ENCODE measurements around the gene GSK3B.

Gene GSK3B

GRCh38 chr3:120095979-120096426 is 1.8 kb upstream of the GSK3B start:
- DNase-seq (ENCODE audit: low read depth), result no peak

GRCh38 chr3:120095226-120095978 is 1.2 kb upstream of the GSK3B start:
- peak; percentile 63 for DNase-seq (ENCODE audit: low read depth)

GRCh38 chr3:120094776-120095225 is 554 bp upstream of the GSK3B start:
- DNase-seq (ENCODE audit: low read depth), result no peak

- DNase-seq (ENCODE audit: low read depth), result peak; percentile 6
These were observed 932 bp downstream of the GSK3B start for GRCh38 chr3:120093119-120093910.

- no peak for DNase-seq (ENCODE audit: low read depth)
These were observed 1.8 kb downstream of the GSK3B start for GRCh38 chr3:120092474-120092873.

GRCh38 chr3:120090422-120090821 is 3.8 kb downstream of the GSK3B start:
- no peak for DNase-seq (ENCODE audit: low read depth)

- DNase-seq (ENCODE audit: low read depth), result no peak
These were observed 5.2 kb downstream of the GSK3B start for GRCh38 chr3:120089089-120089488.

- no peak for DNase-seq (ENCODE audit: low read depth)
These were observed 5.6 kb downstream of the GSK3B start for GRCh38 chr3:120088622-120089021.

GRCh38 chr3:120081719-120082118 is 12.5 kb downstream of the GSK3B start:
- DNase-seq (ENCODE audit: low read depth), result no peak

- no peak for DNase-seq (ENCODE audit: low read depth)
These were observed 13.4 kb downstream of the GSK3B start for GRCh38 chr3:120080836-120081235.

GRCh38 chr3:120077731-120078130 is 16.5 kb downstream of the GSK3B start:
- no peak for DNase-seq (ENCODE audit: low read depth)

GRCh38 chr3:120072867-120073525 is 21.3 kb downstream of the GSK3B start:
- DNase-seq (ENCODE audit: low read depth), result no peak

- DNase-seq (ENCODE audit: low read depth), result no peak
These were observed 23.0 kb downstream of the GSK3B start for GRCh38 chr3:120071259-120071658.

- no peak for DNase-seq (ENCODE audit: low read depth)
These were observed 23.8 kb downstream of the GSK3B start for GRCh38 chr3:120070263-120070981.

GRCh38 chr3:120067083-120067482 is 27.2 kb downstream of the GSK3B start:
- no peak for DNase-seq (ENCODE audit: low read depth)

GRCh38 chr3:120066634-120067033 is 27.6 kb downstream of the GSK3B start:
- no peak for DNase-seq (ENCODE audit: low read depth)

GRCh38 chr3:120064641-120065040 is 29.6 kb downstream of the GSK3B start:
- no peak for DNase-seq (ENCODE audit: low read depth)

- DNase-seq (ENCODE audit: low read depth), result no peak
These were observed 31.8 kb downstream of the GSK3B start for GRCh38 chr3:120062474-120062873.

- DNase-seq (ENCODE audit: low read depth), result no peak
These were observed 35.0 kb downstream of the GSK3B start for GRCh38 chr3:120059081-120059864.

- no peak for DNase-seq (ENCODE audit: low read depth)
These were observed 36.6 kb downstream of the GSK3B start for GRCh38 chr3:120057626-120058025.

GRCh38 chr3:120057029-120057428 is 37.2 kb downstream of the GSK3B start:
- DNase-seq (ENCODE audit: low read depth), result no peak

Data from activated T-cell treated with anti-CD3 and anti-CD28 coated beads for 1 hour (primary cell).